GM18526 (cell line): ENCODE results near the gene GPAM.

Experiments used
- POLR2A ChIP-seq: IDR thresholded peaks from 3 replicates; pipeline ENCODE4 v1.6.1; 2011; ENCODE audit not compliant: insufficient read length; ENCODE audit errors: extremely low read depth

Gene GPAM

GRCh38 chr10:112218036-112218390, 34.4 kb upstream of the GPAM start:
- no peak for TF ChIP-seq POLR2A

DNA sequence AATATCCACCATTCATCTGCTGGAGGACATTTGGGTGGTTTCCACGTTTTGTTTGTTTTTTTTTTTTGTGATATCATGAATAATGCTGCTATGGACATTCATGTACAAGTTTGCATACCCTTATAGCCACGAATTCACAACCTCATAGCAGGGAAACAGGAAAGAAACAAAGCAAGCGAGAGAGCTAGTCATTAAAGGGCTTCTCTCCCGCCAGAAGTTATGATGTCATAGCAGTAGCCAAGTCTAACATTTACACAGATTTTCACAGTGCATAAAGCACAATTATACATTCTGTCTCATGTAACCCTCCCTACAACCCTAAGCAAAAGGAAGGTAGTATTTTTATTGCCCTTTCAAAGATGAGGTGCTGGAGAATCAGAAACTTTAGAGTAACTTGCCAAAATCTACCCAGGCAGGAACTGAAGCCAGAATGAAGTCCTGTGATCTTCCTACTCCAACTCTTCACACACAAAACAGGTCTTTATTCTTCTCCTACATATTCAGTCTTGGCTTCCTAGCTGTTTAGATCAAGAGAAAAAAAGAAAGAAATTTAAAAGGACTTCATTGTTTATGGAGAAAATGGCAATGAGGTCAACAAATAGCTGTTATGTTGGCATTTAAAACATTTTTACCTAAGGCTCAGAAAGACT, 33.9 kb upstream of the GPAM start:
- TF ChIP-seq POLR2A, result no peak

GRCh38 chr10:112216966-112217365, 33.4 kb upstream of the GPAM start:
- no peak for TF ChIP-seq POLR2A

DNA sequence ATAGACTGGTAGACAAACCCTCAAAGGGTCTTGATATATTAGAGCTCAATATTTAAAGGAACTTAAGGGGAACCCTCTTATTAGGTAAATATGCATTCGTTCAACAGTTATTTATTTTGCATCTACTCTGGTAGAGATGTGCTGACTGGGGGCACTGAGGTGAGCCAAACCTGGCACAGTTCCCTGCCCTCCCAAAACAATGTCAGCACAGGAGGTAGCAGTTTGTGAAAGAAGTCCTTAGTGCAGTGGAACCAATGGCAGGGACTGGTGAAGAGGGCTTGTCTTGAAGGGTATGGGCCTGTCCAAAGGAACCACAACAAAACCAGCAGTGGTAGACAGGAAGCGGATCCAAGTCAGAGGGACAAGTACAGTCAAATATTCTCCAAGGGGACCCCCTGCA, 32.6 kb upstream of the GPAM start:
- TF ChIP-seq POLR2A, result no peak

GRCh38 chr10:112215342-112215774, 31.8 kb upstream of the GPAM start:
- no peak for TF ChIP-seq POLR2A

GRCh38 chr10:112214298-112214926, 30.8 kb upstream of the GPAM start:
- no peak for TF ChIP-seq POLR2A

DNA sequence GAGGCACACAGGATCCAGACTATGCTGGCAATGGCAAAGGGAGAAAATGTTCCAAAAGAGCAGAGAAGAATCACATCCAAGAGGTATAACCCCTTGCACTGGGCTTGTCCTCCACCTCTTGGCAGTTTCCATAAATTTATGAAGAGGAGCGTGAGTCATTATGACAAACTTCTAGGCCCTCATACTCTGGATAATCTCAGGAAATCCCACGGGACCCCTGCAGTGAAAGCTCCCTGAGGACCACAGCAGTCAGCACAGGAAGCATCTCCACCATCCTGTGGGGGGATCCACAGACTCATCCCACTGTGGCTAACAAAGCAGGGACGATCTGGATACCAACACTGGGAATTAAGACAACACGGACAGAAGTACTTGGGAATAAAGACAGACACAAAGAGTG, 30.3 kb upstream of the GPAM start:
- no peak for TF ChIP-seq POLR2A

- TF ChIP-seq POLR2A, result no peak
Observed at GRCh38 chr10:112213098-112213823, 29.7 kb upstream of the GPAM start.

DNA sequence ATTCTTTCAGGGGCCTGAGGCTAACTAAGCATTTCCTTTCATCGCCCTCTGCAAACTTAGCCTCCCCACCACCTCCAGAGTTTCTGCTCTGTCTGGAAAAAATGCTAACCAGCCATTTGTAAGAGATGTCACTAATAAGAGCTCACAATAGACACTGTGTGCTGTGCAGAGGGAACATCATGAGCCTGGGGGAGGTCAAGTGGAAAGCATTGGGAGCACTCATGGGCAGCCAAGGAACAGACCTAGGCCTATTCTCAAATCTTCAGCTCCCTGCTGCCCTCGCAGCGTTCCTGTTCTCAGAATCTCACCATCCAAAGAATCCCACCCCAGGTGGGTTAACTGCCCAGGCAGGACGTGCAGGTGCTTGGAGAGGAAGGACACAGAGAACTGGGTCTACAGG, 27.1 kb upstream of the GPAM start:
- TF ChIP-seq POLR2A, result no peak

DNA sequence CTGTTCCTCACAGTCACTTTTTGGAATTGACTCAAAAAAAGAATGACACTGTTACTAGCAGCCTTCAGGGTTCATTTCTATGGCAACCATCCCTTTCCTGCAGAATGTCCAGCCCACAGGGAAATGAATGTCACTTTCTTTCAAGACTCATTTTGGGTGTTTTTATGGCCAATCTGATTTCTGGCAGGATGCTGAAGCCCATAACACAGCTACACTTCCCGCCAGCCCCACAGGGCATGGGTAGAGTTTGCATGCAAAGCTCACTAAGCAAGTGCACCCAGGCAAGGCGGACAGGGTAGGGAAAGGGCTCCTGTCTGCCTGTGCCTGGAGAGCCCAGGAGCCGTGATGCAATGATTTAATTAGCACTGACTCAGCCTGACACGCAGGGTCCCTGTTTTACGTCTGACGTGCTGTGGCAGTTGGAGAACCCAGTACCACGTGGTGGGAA, 26.1 kb upstream of the GPAM start:
- TF ChIP-seq POLR2A, result no peak

- TF ChIP-seq POLR2A, result no peak
Observed at GRCh38 chr10:112208997-112209396, 25.4 kb upstream of the GPAM start.

DNA sequence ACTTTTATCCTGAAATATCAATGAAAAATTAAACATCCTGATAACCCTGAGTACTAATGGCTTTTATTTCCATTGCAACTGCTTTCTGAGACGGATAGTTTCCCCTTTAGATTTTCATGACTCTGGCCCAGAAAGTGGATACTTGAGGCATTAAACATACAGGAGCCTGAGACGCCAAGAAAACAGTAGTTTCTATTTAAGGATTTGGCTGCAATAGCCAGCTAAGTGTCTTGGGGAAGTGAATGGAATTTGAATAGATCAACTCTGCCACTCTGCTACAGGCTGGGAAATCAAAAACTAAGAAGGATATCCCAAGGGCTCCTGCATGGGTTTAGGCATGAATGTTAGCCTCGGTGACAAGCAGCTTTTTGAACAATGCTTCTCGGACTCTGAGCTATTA, 24.7 kb upstream of the GPAM start:
- TF ChIP-seq POLR2A, result no peak

DNA sequence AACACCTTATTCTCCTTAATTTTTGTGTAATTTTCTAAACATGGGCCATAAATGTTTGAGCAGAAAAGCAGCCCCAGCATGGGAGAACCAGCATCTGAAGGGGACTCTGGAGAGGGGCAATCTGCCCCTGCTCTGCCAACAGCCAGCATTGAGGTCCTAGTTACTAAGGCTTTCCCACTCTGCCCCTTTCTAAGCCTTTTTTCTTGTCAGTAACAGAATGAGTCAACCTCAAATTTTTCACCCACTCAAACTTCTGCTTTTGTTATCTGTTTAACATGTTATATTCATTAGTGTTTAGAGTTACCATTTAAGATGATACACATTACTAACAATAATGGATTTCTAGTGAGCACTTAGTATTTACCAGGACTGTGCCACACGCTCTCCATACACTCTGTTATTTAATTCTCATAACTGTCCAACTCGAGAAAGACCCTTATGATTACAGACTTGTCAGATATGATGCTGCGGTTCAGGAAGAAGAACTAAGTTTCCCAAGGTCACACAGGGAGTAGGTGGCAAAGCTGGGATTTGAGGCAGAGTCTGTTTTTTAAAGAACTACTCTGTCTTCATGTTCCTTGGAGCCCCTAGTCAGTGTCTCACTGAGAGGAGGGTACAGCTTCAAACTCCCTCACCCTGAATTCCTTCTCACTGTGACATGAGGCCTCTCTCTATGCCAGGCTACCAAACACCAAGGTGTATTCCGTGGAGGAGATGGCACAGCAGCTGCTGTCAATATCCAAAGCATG, 19.9 kb upstream of the GPAM start:
- TF ChIP-seq POLR2A, result no peak

DNA sequence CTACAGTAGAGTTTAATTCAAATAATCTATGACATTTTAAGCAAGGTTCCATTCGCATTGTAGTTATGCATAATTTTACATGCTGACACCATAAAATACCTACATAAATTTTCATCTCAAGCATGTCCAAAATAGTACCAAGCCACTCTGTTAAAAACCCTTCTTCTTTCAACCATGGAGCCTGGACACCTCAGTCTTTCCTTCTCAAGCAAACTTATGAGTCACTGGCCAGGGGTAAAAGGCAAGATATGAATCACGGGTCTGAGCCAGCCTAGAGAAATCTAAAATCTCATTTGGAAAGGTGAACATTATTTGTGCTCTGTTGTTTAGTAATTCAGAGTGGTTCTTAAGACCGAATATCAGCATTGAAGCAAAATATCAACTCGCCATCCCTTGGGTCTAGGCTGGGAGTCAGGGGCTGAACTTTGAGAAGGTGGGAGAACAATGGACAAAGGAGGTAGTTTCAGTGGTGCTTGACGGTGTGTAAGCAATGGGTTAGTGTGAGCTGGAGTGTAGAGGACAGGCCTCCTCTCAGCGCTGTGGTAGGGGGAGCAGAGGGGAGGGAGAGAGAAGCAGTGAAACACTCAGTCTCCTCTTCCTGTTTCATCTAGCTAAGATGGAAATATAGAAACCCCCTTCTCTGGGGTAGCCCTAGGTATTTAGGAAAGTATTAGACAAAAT, 19.1 kb upstream of the GPAM start:
- no peak for TF ChIP-seq POLR2A

DNA sequence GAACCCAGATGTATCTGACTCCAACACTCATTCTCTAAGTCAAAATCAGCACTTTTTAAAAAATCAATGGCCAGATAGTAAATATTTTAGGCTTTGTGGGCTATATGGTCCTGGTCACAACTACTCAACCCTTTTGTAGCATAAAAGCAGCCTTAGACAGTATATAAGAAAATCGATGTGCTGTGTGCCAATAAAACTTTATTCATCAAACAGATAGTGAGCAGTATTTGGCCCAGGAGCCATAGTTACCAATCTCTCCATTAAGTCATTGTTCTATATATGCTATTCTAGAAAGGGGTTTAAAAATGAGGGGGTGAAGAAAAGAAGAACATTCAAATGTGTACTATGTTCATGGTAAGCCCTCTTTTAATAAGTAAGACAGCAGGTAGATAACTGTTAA, 18.5 kb upstream of the GPAM start:
- no peak for TF ChIP-seq POLR2A
